Stimulated activated CD8-positive, alpha-beta memory T cell treated with anti-CD3 and anti-CD28 coated beads, Interleukin-2, amount 100 ng/mL, for 48 hours (primary cell): ENCODE measurements around the gene RGMA.
"Not testable (repeated sequence)": the region's sequence is repeated elsewhere in the genome, so short reads cannot be mapped to it uniquely, and the experiment has no call there.

Experiments used
- DNase-seq, 2 donors: peaks; one replicate each; pipeline ENCODE4 v3.0.0-alpha.2; 2020; ENCODE audit warnings: low read depth in 2 of 2

Gene RGMA

GRCh38 chr15:93048426-93048721, 40.6 kb downstream of the RGMA start:
- DNase-seq = no peak

- DNase-seq = no peak
Observed at GRCh38 chr15:93047621-93048425, 41.2 kb downstream of the RGMA start.

- no peak for DNase-seq
Observed at GRCh38 chr15:93046721-93047120, 42.3 kb downstream of the RGMA start.

- DNase-seq = no peak
Observed at GRCh38 chr15:93046120-93046519, 42.9 kb downstream of the RGMA start.

GRCh38 chr15:93045191-93045785, 43.7 kb downstream of the RGMA start:
- no peak for DNase-seq

GRCh38 chr15:93044301-93045190, 44.5 kb downstream of the RGMA start:
- no peak for DNase-seq

GRCh38 chr15:93043621-93044300, 45.2 kb downstream of the RGMA start:
- no peak for DNase-seq

GRCh38 chr15:93042691-93043378, 46.2 kb downstream of the RGMA start:
- DNase-seq = no peak

- DNase-seq = no peak
Observed at GRCh38 chr15:93042211-93042610, 46.8 kb downstream of the RGMA start.

GRCh38 chr15:93041159-93041547, 47.9 kb downstream of the RGMA start:
- no peak for DNase-seq

GRCh38 chr15:93040288-93041158, 48.5 kb downstream of the RGMA start:
- DNase-seq = no peak

- not testable (repeated sequence) for DNase-seq
Observed at GRCh38 chr15:93039562-93040287, 49.3 kb downstream of the RGMA start.

GRCh38 chr15:93037820-93038705, 50.9 kb downstream of the RGMA start:
- DNase-seq = no peak

GRCh38 chr15:93036951-93037819, 51.8 kb downstream of the RGMA start:
- no peak for DNase-seq

GRCh38 chr15:93035953-93036810, 52.8 kb downstream of the RGMA start:
- peak in 1 of 2 donors; percentile 26 for DNase-seq

GRCh38 chr15:93035092-93035915, 53.7 kb downstream of the RGMA start:
- DNase-seq = no peak
